ENCODE measurements around the gene RARRES1.

- TF ChIP-seq MAX (IDR thresholded peaks at IDR 0.05) (0 out of 2 replicates have a peak, but pooled peaks have one; percentile 13), POLR2A (IDR thresholded peaks at IDR 0.05; ENCODE audit: low read length) (no peak), CTCF (IDR thresholded peaks at IDR 0.05) (peak; percentile 84), EP300 (IDR thresholded peaks at IDR 0.05) (no peak), CBX8 (IDR thresholded peaks at IDR 0.05) (no peak), JUN (IDR thresholded peaks at IDR 0.05) (no peak), NPAS2 (CRISPR knock-in tag; IDR thresholded peaks at IDR 0.05; ENCODE audit: borderline replicate concordance) (no peak)
Observed at GRCh38 chr3:158727206-158728060, 4.8 kb downstream of the RARRES1 start.
